ENCODE results near the gene PGAP3. TPM values are rescaled to one million over a fixed set of nuclear protein-coding genes. Genes with fewer than 3 reads are reported as not detected.

PGAP3 gene
- total RNA-seq, 1 experiment from 2014 or later: 13.2 TPM

DNA sequence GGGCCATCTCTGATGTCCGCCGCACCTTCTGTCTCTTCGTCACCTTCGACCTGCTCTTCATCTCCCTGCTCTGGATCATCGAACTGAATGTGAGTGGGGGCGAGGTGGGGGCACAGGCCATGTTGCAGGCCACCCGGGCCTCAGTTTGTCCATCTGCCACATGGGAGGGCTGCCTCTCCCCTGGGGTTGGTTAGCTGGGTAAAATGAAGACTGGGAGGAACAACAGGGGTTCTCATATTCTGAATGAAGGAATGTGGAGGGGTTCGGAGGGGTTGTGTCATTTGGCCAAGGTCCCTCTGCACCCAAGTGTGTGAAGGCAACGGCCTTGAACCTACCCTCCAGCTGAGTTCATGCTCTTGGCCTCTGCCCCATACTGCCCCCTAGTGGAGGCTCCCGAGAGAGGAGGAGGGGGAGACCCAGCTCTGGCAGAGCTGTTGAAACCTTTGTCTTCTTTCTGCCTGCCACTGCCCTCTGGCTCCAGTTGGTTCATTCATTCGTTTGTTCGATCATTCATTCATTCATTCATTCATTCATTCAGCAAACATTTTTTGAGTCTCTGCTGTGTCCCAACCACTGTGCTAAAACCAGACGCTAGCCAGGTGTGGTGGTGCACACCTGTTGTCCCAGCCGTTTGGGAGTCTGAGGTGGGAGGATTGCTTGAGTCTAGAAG lies 34.1 kb downstream of the PGAP3 start:
- Mint-ChIP-seq H3K4me1 (ENCODE audit: insufficient read depth, unreplicated experiment) (no peaks in the 10 kb centered on the region), H3K36me3 (ENCODE audit: insufficient read depth, unreplicated experiment) (peaks cover 19% of the 10 kb centered on the region), H3K27me3 (ENCODE audit: insufficient read depth, unreplicated experiment) (no peaks in the 10 kb centered on the region), H3K27ac (ENCODE audit: low read depth, unreplicated experiment) (no peak overlapping the region), H3K9me3 (ENCODE audit: unreplicated experiment) (no peaks in the 10 kb centered on the region), H3K4me3 (ENCODE audit: unreplicated experiment) (no peak overlapping the region)
- intact Hi-C loops (cut with micrococcal nuclease): no loop called here
- POLR2A ChIA-PET: interaction anchor here (0.6 to 1.0 kb wide), 3 partner anchors 31 to 324 kb away, joined by 3 read pairs; no protein-coding TSS in a partner anchor
- no TSS peak for BruUV-seq (replicated peaks)
- peak; percentile 81 for TF ChIP-seq CTCF (IDR thresholded peaks at IDR 0.05; ENCODE audit: unreplicated experiment)
- DNase-seq (ENCODE audit: unreplicated experiment): peak; percentile 60
- CTCF ChIA-PET: interaction anchor here (0.6 to 2.2 kb wide), 19 partner anchors 8 to 251 kb away, joined by 3 to 6 read pairs (median 3); partner anchors contain the start of gene ERBB2

DNA sequence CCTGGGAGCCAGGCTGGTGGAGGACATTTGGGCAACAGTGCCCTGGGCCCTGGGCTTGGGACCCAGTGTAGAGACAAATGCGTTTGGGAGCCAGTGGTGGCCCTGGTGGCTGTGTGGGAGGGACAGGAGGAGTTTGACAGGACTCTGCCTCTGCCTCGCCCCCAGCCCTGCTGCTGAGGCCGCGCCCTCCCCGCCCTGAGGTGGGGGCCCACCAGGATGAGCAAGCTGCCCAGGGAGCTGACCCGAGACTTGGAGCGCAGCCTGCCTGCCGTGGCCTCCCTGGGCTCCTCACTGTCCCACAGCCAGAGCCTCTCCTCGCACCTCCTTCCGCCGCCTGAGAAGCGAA lies 34.6 kb downstream of the PGAP3 start:
- peaks cover 19% of the 10 kb centered on the region for H3K36me3 Mint-ChIP-seq (ENCODE audit: insufficient read depth, unreplicated experiment)
- intact Hi-C loops (cut with micrococcal nuclease): no loop called here
- ChIA-PET POLR2A (interaction anchor here (1.0 kb wide), 1 partner anchor 86 kb away, joined by 3 read pairs; no protein-coding TSS in a partner anchor), CTCF (interaction anchor here (0.7 to 2.2 kb wide), 14 partner anchors 8 to 83 kb away, joined by 3 to 6 read pairs (median 4); partner anchors contain the start of gene ERBB2)
- DNase-seq (ENCODE audit: unreplicated experiment): no peak
- no peak for TF ChIP-seq CTCF (IDR thresholded peaks at IDR 0.05; ENCODE audit: unreplicated experiment)
- H3K27me3 Mint-ChIP-seq (ENCODE audit: insufficient read depth, unreplicated experiment): no peaks in the 10 kb centered on the region
- no peak overlapping the region for H3K27ac Mint-ChIP-seq (ENCODE audit: low read depth, unreplicated experiment)
- H3K9me3 Mint-ChIP-seq (ENCODE audit: unreplicated experiment): no peaks in the 10 kb centered on the region
- BruUV-seq (replicated peaks): no TSS peak
- H3K4me3 Mint-ChIP-seq (ENCODE audit: unreplicated experiment): no peak overlapping the region
- no peaks in the 10 kb centered on the region for H3K4me1 Mint-ChIP-seq (ENCODE audit: insufficient read depth, unreplicated experiment)

- intact Hi-C loops (cut with micrococcal nuclease): no loop called here
- Mint-ChIP-seq H3K27ac (ENCODE audit: low read depth, unreplicated experiment) (no peak overlapping the region), H3K4me1 (ENCODE audit: insufficient read depth, unreplicated experiment) (no peaks in the 10 kb centered on the region), H3K9me3 (ENCODE audit: unreplicated experiment) (no peaks in the 10 kb centered on the region), H3K36me3 (ENCODE audit: insufficient read depth, unreplicated experiment) (peaks cover 19% of the 10 kb centered on the region), H3K27me3 (ENCODE audit: insufficient read depth, unreplicated experiment) (no peaks in the 10 kb centered on the region), H3K4me3 (ENCODE audit: unreplicated experiment) (no peak overlapping the region)
- DNase-seq (ENCODE audit: unreplicated experiment): no peak
- ChIA-PET POLR2A (interaction anchor here (0.6 kb wide), 1 partner anchor 47 kb away, joined by 3 read pairs; no protein-coding TSS in a partner anchor), CTCF (interaction anchor here (0.7 to 2.2 kb wide), 8 partner anchors 11 to 47 kb away, joined by 3 to 7 read pairs (median 5); partner anchors contain the start of gene ERBB2)
- no peak for TF ChIP-seq CTCF (IDR thresholded peaks at IDR 0.05; ENCODE audit: unreplicated experiment)
- no TSS peak for BruUV-seq (replicated peaks)
Measured at GRCh38 chr17:39652587-39653315, 35.1 kb downstream of the PGAP3 start.

DNA sequence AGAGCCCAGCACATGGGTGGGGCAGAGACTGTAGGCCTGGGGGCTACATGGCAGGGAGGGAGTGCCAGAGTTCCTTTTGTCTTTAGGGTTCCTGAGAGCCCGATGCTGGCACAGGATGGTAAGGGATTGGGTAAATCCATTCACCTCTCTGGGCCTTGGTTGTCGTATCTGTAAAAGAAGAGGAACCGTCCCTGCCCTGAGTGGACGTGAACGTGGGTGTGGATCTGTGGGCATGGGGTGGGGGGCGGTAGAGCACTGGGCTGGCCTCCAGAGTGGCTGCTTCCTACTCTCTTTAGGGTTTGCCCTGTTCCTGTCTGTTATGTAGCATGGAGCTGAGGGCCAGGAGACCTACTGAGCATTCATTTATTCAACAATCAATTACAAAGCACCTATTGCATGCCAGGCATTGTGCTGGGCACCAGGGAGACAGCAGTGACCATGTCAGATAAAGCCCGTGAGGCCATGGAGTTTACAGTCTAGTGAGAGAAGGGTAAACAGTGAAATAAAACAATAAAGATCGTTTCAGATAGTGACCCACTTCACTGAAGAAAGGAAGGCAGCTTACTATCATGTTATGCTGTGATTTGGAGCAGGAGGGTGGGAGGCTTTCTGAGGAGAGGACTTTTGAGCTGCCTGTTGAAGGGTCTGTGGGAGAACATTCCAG lies 35.8 kb downstream of the PGAP3 start:
- intact Hi-C loops (cut with micrococcal nuclease): no loop called here
- Mint-ChIP-seq H3K27ac (ENCODE audit: low read depth, unreplicated experiment) (no peak overlapping the region), H3K4me3 (ENCODE audit: unreplicated experiment) (no peak overlapping the region), H3K36me3 (ENCODE audit: insufficient read depth, unreplicated experiment) (peaks cover 19% of the 10 kb centered on the region), H3K27me3 (ENCODE audit: insufficient read depth, unreplicated experiment) (no peaks in the 10 kb centered on the region), H3K9me3 (ENCODE audit: unreplicated experiment) (no peaks in the 10 kb centered on the region), H3K4me1 (ENCODE audit: insufficient read depth, unreplicated experiment) (no peaks in the 10 kb centered on the region)
- TF ChIP-seq CTCF (IDR thresholded peaks at IDR 0.05; ENCODE audit: unreplicated experiment): no peak
- BruUV-seq (replicated peaks): no TSS peak
- no peak for DNase-seq (ENCODE audit: unreplicated experiment)
- CTCF ChIA-PET: interaction anchor here (0.6 to 1.9 kb wide), 3 partner anchors 14 to 68 kb away, joined by 3 to 7 read pairs (median 3); no protein-coding TSS in a partner anchor
- POLR2A ChIA-PET: interaction anchor here (0.6 kb wide), 1 partner anchor 47 kb away, joined by 3 read pairs; no protein-coding TSS in a partner anchor
